Testis (tissue), 3 donors: Measurements from ENCODE around the gene PTBP3. TPM values are rescaled to one million over a fixed set of nuclear protein-coding genes. Genes with fewer than 3 reads are reported as not detected.
A peak's percentile ranks its signal among the peaks of the same experiment; 100 is the strongest.
"Not testable (repeated sequence)": the region's sequence is repeated elsewhere in the genome, so short reads cannot be mapped to it uniquely, and the experiment has no call there.

Experiments used
- DNase-seq: peaks from one replicate; pipeline ENCODE4 v3.0.0-alpha.2; 2019
- H3K27ac ChIP-seq, 2 donors: fragments of 200-600 bp; sonication (generic); one replicate each; pipeline ENCODE4 v1.5.1; 2019
- H3K27me3 ChIP-seq: fragments of 200-600 bp; sonication (generic); one replicate; pipeline ENCODE4 v1.5.1; 2019
- H3K36me3 ChIP-seq: fragments of 200-600 bp; sonication (generic); one replicate; pipeline ENCODE4 v1.5.1; 2017; ENCODE audit warnings: low read depth; ENCODE audit errors: missing control alignments
- H3K4me1 ChIP-seq: fragments of 200-600 bp; sonication (generic); one replicate; pipeline ENCODE4 v1.5.1; 2019
- H3K4me3 ChIP-seq, 2 donors: fragments of 200-600 bp; sonication (generic); one replicate each; pipeline ENCODE4 v1.5.1; 2017 to 2019
- H3K9me3 ChIP-seq: fragments of 200-600 bp; sonication (generic); one replicate; pipeline ENCODE4 v1.5.1; 2017
- CTCF ChIP-seq, 3 experiments: fragments of 450-650 bp in 2 of 3; fragments of 200-600 bp in 1 of 3; sonication (generic) in 1 of 3; IDR thresholded peaks; one replicate each; pipeline ENCODE4 v1.5.1; 2016 to 2019; ENCODE audit warnings: antibody characterized with exemption in 3 of 3, mild to moderate bottlenecking in 2 of 3, moderate library complexity in 1 of 3
- POLR2A ChIP-seq: fragments of 450-650 bp; IDR thresholded peaks from one replicate; pipeline ENCODE4 v1.6.1; 2017; ENCODE audit warnings: antibody characterized with exemption, mild to moderate bottlenecking, moderate library complexity
- WGBS, 2 donors: methylation state at CpG; one replicate each; pipeline ENCODE4 v1.1.5; 2018; 5-methylcytosine and 5-hydroxymethylcytosine counted together
- intact Hi-C: fragments of 100-400 bp; cut with DNase I; formaldehyde crosslinking; loops from one replicate; pipeline ENCODE4 v1.15.1; 2023; ENCODE audit warnings: low total_unique reads
- polyA plus RNA-seq: library from polyadenylated mRNA; stranded (reverse); fragments of 350-450 nt; fragmentation: Illumina TruSeq; extraction: RNeasy Lipid Tissue Mini Kit (QIAGEN cat#74804); gene quantifications from one replicate; pipeline ENCODE4 v1.2.3, GENCODE V29; 2014; ENCODE audit warnings: low read depth, low replicate concordance; ENCODE audit not compliant: insufficient read depth
- total RNA-seq, 2 donors: library from RNA; depleted of rRNA; stranded (reverse); fragments of >200 nt; gene quantifications; one replicate each; pipeline ENCODE4 v1.2.3, GENCODE V29; 2016

PTBP3 gene
- total and polyA plus RNA-seq, 3 donors from 2014 or later, result 44.1 to 199 (median 172) TPM

GRCh38 chr9:112200711-112201110 is 132.7 kb downstream of the PTBP3 start:
- no peaks in the 10 kb centered on the region for H3K9me3 ChIP-seq
- TF ChIP-seq POLR2A, result no peak
- no peak for TF ChIP-seq CTCF (IDR thresholded peaks at IDR 0.05)
- no peaks in the 10 kb centered on the region for H3K4me1 ChIP-seq
- H3K4me3 ChIP-seq, result no peak overlapping the region
- H3K27ac ChIP-seq, result no peak overlapping the region
- WGBS, 2 donors, result 88 to 93% methylated on average over 5 of the region's 5 CpGs
- no peaks in the 10 kb centered on the region for H3K36me3 ChIP-seq
- DNase-seq, result no peak
- intact Hi-C loops, result no loop called here
- no peaks in the 10 kb centered on the region for H3K27me3 ChIP-seq

- Histone ChIP-seq H3K9me3 (no peaks in the 10 kb centered on the region), H3K4me3 (no peak overlapping the region), H3K27me3 (no peaks in the 10 kb centered on the region), H3K4me1 (no peaks in the 10 kb centered on the region), H3K27ac (no peak overlapping the region), H3K36me3 (no peaks in the 10 kb centered on the region)
- DNase-seq, result no peak
- WGBS, 2 donors, result 58 to 77% methylated on average over 4 of the region's 4 CpGs
- intact Hi-C loops, result no loop called here
- TF ChIP-seq POLR2A (no peak), CTCF (IDR thresholded peaks at IDR 0.05) (no peak)
Observed at GRCh38 chr9:112198646-112199045, 134.8 kb downstream of the PTBP3 start.

GRCh38 chr9:112194969-112195431 is 138.4 kb downstream of the PTBP3 start:
- Histone ChIP-seq H3K27me3 (no peaks in the 10 kb centered on the region), H3K27ac (peak overlapping the region; percentile 46 to 69), H3K36me3 (no peaks in the 10 kb centered on the region), H3K4me3 (no peak overlapping the region), H3K9me3 (no peaks in the 10 kb centered on the region), H3K4me1 (no peaks in the 10 kb centered on the region)
- TF ChIP-seq CTCF (IDR thresholded peaks at IDR 0.05) (no peak), POLR2A (no peak)
- no peak for DNase-seq
- WGBS, 2 donors, result 58 to 67% methylated on average over 4 of the region's 4 CpGs
- intact Hi-C loops, result no loop called here

- H3K4me1 ChIP-seq, result no peaks in the 10 kb centered on the region
- WGBS, 2 donors, result 80 to 81% methylated on average over 6 of the region's 6 CpGs
- H3K27me3 ChIP-seq, result no peaks in the 10 kb centered on the region
- H3K9me3 ChIP-seq, result no peaks in the 10 kb centered on the region
- TF ChIP-seq CTCF (IDR thresholded peaks at IDR 0.05) (no peak), POLR2A (no peak)
- H3K36me3 ChIP-seq, result no peaks in the 10 kb centered on the region
- peak overlapping the region; percentile 12 to 46 for H3K27ac ChIP-seq
- intact Hi-C loops, result no loop called here
- H3K4me3 ChIP-seq, result no peak overlapping the region
- DNase-seq, result no peak
Observed at GRCh38 chr9:112193572-112194288, 139.7 kb downstream of the PTBP3 start.

- H3K36me3 ChIP-seq, H3K4me1 ChIP-seq, H3K4me3 ChIP-seq, intact Hi-C loops, H3K27me3 ChIP-seq, H3K27ac ChIP-seq, H3K9me3 ChIP-seq, DNase-seq: not testable (repeated sequence)
- WGBS, 2 donors, result 81 to 100% methylated on average over 1 of the region's 1 CpG
Observed at GRCh38 chr9:112190320-112190719, 143.1 kb downstream of the PTBP3 start.
